NCI-H1092 (cell line): Measurements from ENCODE around the gene PATJ.

Source experiments
- DNase-seq: peaks from one replicate; lab custom pipeline; 2025; lab: John Stamatoyannopoulos, UW

PATJ gene

GRCh38 chr1:62052946-62053345 is 310.7 kb downstream of the PATJ start:
- DNase-seq = no peak

GRCh38 chr1:62054188-62054587 is 311.9 kb downstream of the PATJ start:
- no peak for DNase-seq

DNA sequence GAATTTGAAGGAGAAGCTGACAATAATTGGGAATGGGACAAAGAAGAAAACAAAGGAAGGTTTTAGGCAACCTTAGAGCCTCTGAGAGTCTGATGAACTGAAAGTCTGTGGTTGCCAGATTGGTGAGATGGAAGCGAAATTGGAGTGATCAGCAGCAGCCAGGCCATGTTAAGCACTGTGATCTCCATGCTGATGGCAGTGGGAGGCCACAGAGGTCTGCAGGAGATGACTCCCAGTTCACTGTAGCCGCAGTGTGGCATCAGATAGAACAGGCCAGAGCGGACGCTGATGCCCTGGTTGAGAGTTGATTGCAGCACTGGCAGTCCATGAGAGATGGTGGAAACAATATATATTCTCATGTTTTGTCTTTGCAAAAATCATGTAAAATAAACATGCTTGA is 314.9 kb downstream of the PATJ start:
- DNase-seq = no peak

DNA sequence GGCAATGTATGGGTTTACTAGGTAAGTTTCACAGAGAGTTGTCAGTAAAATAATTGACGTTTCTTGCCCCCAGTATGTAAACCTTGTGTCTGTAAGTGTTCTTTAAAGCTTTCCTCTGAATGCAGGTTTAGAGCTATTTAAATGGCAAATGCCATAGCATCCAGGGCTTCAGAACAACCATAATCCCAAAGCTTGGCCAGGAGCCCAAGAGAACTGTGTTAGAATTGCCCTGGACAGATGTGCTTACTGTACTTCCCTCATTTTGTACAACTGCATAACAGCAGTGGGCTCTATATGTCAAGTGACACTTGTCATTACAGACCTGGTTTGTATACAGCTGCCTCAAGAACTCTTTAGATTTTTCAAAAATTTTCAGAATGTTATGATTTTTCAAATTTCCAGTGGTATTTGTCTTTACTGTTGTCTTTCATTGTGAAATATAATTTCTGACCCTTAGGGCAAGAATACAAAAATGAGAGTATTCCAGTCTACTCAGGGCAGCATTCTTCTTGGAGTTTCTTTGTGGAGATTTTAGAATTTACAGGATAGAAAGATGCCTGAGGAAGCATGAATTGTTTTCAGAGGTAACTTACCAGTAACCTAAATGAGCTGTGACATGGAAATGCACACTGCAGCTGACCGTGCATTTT is 315.5 kb downstream of the PATJ start:
- no peak for DNase-seq

GRCh38 chr1:62058956-62059355 is 316.7 kb downstream of the PATJ start:
- DNase-seq = no peak

GRCh38 chr1:62062087-62062486 is 319.8 kb downstream of the PATJ start:
- no peak for DNase-seq

- no peak for DNase-seq
Measured at GRCh38 chr1:62064829-62065407, 322.6 kb downstream of the PATJ start.

DNA sequence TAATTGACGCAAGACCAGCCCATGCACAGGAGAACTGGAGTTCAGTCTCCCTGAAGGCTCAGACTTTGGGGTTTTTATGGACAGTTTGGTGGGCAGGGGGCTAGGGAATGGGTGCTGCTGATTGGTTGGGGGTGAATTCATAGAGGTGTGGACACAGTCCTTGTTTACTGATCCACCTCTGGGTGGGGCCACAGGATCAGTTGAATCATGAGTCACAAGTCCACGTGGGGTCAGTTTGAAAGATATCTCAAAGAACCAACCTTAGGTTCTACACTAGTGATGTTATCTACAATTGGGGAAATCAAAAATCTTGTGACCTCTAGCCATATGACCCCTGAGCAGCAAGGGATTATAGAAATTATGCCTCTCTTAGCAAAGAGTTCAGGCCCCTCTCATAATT is 324.4 kb downstream of the PATJ start:
- DNase-seq = no peak

DNA sequence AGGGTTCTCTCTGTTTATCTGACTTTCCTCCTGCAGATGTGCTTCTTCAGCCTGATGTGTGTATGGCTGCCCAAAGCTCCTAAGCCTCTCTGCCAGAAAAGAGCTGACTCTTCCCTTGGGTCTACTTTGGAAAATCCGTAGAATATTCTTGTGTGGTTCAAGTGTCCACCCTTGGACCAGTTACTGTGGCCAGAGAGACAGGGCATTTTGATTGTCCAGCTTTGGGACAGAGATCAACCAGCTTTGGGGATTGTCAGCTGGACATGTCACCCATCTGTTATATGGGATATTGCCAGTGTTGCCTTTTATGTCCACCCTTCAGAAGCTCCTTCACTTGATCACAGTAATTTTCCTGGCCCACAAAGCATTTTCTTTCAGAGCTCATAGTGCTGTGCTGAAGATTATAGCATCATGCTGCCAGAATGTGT is 326.1 kb downstream of the PATJ start:
- no peak for DNase-seq

DNA sequence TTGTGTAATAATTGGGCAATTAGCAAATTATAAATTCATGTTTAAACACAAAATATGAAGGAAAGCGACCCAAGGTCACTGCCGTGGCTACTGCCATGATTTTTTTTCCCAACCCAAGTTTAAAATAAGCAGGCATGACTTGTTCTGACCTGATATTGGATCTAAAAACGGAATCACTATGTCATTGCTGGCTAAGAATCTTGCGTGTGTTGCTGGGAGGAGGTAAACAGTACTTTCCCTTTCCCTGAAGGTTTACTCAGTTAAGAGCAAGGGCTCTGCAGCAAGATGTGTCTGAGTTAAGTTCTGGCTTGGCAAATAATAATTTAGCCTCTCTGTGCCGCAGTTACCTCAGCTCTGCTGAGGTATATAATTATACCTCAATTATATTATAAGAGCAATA is 326.7 kb downstream of the PATJ start:
- DNase-seq = no peak

DNA sequence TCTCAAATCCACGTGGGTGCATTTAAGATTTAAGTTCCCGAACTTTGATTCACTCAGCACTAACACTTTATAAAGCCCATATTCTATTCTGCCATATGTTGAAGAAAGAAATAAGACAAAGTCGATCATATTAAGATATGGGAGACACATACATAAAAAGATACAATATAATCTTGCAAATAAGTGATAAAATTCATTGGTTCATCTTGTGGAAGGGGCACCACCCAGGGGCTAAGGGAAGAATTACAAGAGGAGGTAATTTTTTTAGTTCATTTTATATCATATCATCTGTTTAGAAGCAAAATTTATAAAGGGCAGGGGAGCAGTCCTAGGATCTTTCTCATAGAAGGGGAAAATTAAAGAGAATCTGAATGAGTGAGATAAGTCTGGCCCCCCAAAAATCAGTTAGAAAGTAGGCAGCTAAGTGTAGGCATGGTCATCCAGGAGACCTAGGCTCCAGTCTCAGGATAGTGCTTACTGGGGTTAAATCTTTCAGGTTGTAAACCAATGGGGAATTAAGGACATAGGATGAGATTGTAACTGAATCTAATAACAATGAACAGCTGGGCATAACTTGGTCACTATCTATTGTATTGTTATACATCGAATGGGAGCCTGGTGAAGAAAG is 328.2 kb downstream of the PATJ start:
- no peak for DNase-seq

GRCh38 chr1:62071695-62072094 is 329.4 kb downstream of the PATJ start:
- no peak for DNase-seq

- no peak for DNase-seq
Measured at GRCh38 chr1:62076286-62076685, 334.0 kb downstream of the PATJ start.

GRCh38 chr1:62077821-62078220 is 335.5 kb downstream of the PATJ start:
- DNase-seq = no peak

GRCh38 chr1:62082456-62083363 is 340.4 kb downstream of the PATJ start:
- DNase-seq = no peak

DNA sequence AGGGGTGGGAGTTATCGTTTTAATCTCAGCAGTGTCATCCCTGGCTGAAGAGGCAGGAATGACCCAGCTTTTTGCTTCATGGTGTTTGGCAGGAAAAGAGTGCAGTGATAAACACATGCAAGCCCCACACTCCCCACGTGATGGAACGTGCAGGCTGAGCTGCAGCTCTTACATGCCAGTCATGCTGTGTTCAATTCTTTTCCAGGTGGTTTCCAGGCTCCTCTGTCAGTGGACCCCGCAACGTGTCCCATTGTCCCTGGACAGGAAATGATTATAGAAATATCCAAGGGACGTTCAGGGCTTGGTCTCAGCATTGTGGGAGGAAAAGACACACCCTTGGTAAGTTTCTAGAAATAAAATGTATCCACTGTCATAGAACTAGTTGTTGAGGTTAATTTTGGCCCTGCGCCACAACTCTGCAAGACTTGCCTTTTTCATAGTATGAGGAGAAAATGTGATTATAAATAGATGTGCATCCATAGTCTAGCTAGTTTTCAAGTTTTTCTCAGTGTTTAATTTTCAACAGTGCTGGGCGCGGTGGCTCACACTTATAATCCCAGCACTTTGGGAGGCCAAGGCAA is 342.1 kb downstream of the PATJ start:
- no peak for DNase-seq

- no peak for DNase-seq
Measured at GRCh38 chr1:62088439-62088838, 346.2 kb downstream of the PATJ start.

- no peak for DNase-seq
Measured at GRCh38 chr1:62089570-62089969, 347.3 kb downstream of the PATJ start.

DNA sequence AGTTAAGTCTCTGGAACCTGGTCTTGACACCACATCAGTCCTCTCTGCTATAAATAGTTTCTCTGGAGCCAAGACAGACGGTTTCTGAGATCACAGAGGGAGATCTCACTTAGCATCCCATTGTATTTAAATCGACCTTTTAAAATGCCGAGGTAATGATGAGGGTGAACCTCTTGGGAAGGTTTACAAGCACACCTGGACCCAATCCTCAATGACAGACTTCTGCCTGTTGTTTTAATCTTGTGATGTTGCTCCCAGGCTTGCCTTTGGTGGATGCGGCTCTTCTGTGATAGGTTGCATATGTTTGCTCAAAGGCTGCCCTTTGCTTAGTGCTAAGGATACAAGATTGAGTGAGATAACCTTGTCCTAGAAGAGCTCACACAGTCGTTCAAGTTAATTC is 347.7 kb downstream of the PATJ start:
- DNase-seq = no peak

- no peak for DNase-seq
Measured at GRCh38 chr1:62092110-62092509, 349.8 kb downstream of the PATJ start.

DNA sequence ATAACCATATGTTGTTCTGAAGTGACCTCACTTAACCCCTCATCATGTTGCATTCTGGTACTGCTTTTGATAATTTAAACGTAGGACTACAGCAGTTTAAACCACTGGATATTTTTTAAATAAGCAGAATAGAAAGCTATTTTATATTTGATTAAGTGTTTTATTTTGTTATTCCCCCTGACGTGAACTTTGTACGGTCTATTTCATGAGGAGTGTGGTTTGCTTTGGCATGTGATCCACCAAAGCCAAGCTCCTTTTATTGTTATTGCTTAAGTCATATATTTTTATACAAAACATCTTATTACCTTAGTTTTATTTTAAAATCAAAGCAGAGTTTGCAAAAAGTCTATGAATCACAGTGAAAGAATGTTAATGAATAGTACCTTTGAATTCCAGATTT is 351.0 kb downstream of the PATJ start:
- no peak for DNase-seq

DNA sequence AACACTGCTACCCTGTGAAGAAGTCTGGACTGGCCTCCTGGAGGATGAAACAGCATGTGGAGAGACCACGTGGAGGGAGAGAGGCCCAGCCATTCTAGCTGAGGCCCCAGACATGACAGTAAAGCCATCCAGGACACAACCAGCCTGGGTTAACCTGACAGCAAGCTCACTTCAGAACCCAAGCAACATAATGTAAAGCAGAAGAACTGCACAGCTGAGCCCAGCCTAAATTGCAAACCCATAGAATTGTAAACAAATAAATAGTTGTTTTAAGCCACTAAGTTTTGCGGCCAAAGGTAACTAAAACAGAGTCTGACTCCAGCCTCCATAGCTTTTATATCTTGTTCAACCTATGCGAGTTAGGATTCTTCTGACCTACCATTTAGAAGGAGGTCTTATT is 355.2 kb downstream of the PATJ start:
- no peak for DNase-seq
